ENCODE measurements around the gene TTLL10. TPM values are rescaled to one million over a fixed set of nuclear protein-coding genes. Genes with fewer than 3 reads are reported as not detected.

Gene TTLL10
- total RNA-seq, 1 experiment from 2014 or later = 0.68 TPM

DNA sequence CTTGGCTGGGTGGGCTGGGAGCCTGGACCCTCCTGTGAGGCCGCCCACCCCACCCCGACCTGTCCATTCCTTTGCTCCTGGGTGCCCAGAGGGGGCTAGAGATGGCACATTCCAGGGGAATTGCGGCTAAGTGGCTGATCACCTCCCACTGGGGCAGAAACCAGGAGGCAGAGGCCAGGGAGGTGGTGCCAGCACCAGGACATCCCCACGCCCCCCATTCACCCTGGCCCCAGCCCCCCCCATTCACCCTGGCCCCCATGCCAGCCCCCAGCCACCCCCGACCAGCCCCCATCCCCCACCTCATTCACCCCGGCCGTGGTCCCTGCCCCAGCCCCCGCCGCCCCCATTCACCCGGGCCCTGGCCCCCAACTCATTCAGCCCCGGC, 66.7 kb downstream of the TTLL10 start:
- Histone ChIP-seq H3K4ac (ENCODE audit: low read depth, low read length) (no peak overlapping the region), H2BK120ac (ENCODE audit: low read depth, low read length, poor library complexity, severe bottlenecking) (no peak overlapping the region), H3K23ac (ENCODE audit: insufficient read length, low read depth, low read length) (no peak overlapping the region), H3K18ac (ENCODE audit: insufficient read length, low read depth, low read length) (no peak overlapping the region), H4K20me1 (ENCODE audit: control insufficient read depth, insufficient read depth, insufficient read length) (no peaks in the 10 kb centered on the region), H3K23me2 (ENCODE audit: insufficient read length, low read depth, low read length, poor library complexity, severe bottlenecking) (no peaks in the 10 kb centered on the region), H3K9ac (ENCODE audit: extremely low read depth, insufficient read length, low read length) (no peak overlapping the region), H3K4me1 (ENCODE audit: insufficient read depth, low read length) (no peaks in the 10 kb centered on the region), H4K5ac (ENCODE audit: insufficient read length, low read depth, low read length) (no peak overlapping the region), H4K8ac (replicated peaks; ENCODE audit: insufficient read length, low read depth, low read length) (no peak overlapping the region), H4K91ac (ENCODE audit: insufficient read length, low read depth, low read length) (no peak overlapping the region), H2AK5ac (ENCODE audit: insufficient read length, low read length) (no peak overlapping the region), H3K27me3 (ENCODE audit: insufficient read depth, low read length) (no peaks in the 10 kb centered on the region), H2BK12ac (ENCODE audit: insufficient read length, low read depth, low read length) (no peak overlapping the region), H3K4me2 (ENCODE audit: insufficient read depth, insufficient read length, low read length) (no peak overlapping the region), H2BK5ac (ENCODE audit: insufficient read length, low read length) (no peak overlapping the region), H3K9me3 (ENCODE audit: control insufficient read depth, low read depth, low read length) (no peaks in the 10 kb centered on the region), H2BK20ac (ENCODE audit: low read depth, low read length, poor library complexity, severe bottlenecking) (no peak overlapping the region), H3K79me1 (ENCODE audit: insufficient read depth, low read depth, low read length, poor library complexity, severe bottlenecking) (no peaks in the 10 kb centered on the region), H3K79me2 (ENCODE audit: insufficient read depth, low read length) (no peaks in the 10 kb centered on the region), H3K27ac (ENCODE audit: insufficient read length, low read depth, low read length) (no peak overlapping the region), H3T11ph (ENCODE audit: low read length) (no peak overlapping the region), H3K56ac (ENCODE audit: insufficient read length, low read depth, low read length) (no peak overlapping the region), H3K14ac (ENCODE audit: insufficient read depth, low read length) (no peak overlapping the region), H2BK15ac (ENCODE audit: low read depth, low read length) (no peak overlapping the region), H2AFZ (ENCODE audit: low read length) (no peak overlapping the region)
- no peak overlapping the region for H3K27ac Mint-ChIP-seq
- H3K4me3 Mint-ChIP-seq = no peak overlapping the region
- peaks cover 0 to 9% of the 10 kb centered on the region in 2 experiments for H3K4me1 Mint-ChIP-seq
- no peak for DNase-seq
- H3K9me3 Mint-ChIP-seq = no peaks in the 10 kb centered on the region
- TF ChIP-seq, protein P1, sequence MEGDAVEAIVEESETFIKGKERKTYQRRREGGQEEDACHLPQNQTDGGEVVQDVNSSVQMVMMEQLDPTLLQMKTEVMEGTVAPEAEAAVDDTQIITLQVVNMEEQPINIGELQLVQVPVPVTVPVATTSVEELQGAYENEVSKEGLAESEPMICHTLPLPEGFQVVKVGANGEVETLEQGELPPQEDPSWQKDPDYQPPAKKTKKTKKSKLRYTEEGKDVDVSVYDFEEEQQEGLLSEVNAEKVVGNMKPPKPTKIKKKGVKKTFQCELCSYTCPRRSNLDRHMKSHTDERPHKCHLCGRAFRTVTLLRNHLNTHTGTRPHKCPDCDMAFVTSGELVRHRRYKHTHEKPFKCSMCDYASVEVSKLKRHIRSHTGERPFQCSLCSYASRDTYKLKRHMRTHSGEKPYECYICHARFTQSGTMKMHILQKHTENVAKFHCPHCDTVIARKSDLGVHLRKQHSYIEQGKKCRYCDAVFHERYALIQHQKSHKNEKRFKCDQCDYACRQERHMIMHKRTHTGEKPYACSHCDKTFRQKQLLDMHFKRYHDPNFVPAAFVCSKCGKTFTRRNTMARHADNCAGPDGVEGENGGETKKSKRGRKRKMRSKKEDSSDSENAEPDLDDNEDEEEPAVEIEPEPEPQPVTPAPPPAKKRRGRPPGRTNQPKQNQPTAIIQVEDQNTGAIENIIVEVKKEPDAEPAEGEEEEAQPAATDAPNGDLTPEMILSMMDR (conservative IDR thresholded peaks at IDR 0.05) = no peak
- no peaks in the 10 kb centered on the region for H3K36me3 Mint-ChIP-seq (ENCODE audit: insufficient read depth in 1 of 3, low read depth in 3 of 3)
- H3K27me3 Mint-ChIP-seq (ENCODE audit: low read depth) = no peaks in the 10 kb centered on the region; the same call in none of the 2 replicates
- WGBS (ENCODE audit: extremely low coverage, insufficient read length, low lambda C conversion rate) = no CpG with 5 or more reads among the region's 11 CpGs

Measured in H9 (cell line).